ENCODE data around the gene NUP42. TPM values are rescaled to one million over a fixed set of nuclear protein-coding genes. Genes with fewer than 3 reads are reported as not detected.

The NUP42 gene
- total and polyA plus RNA-seq, 10 of the 15 experiments (the other 5 are each of a cell fraction or from before 2014, with no cell fraction given) = 48.6 to 124 (median 74.3) TPM

DNA sequence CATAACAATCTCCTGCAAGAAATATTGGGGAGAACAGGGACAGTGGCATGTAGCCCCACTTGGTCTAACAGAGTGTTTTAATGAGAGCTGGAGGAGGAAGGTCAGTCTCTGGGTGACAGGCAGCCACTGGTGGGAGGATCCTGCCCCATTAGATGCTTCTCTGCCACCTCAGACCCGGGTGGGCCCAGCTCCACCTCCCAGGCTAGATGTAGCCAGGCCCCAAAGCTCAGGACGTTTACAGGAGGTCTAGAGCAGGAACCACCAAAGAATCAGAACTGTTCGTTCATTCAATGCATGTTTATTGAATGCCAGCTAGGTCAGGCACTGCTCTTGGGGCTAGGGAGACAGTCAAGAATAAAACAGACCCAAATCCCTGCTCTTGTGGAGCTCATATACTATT is 36.3 kb downstream of the NUP42 start (continued):
- TF ChIP-seq, protein P1, sequence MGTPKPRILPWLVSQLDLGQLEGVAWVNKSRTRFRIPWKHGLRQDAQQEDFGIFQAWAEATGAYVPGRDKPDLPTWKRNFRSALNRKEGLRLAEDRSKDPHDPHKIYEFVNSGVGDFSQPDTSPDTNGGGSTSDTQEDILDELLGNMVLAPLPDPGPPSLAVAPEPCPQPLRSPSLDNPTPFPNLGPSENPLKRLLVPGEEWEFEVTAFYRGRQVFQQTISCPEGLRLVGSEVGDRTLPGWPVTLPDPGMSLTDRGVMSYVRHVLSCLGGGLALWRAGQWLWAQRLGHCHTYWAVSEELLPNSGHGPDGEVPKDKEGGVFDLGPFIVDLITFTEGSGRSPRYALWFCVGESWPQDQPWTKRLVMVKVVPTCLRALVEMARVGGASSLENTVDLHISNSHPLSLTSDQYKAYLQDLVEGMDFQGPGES (IDR thresholded peaks at IDR 0.05) = no peak

DNA sequence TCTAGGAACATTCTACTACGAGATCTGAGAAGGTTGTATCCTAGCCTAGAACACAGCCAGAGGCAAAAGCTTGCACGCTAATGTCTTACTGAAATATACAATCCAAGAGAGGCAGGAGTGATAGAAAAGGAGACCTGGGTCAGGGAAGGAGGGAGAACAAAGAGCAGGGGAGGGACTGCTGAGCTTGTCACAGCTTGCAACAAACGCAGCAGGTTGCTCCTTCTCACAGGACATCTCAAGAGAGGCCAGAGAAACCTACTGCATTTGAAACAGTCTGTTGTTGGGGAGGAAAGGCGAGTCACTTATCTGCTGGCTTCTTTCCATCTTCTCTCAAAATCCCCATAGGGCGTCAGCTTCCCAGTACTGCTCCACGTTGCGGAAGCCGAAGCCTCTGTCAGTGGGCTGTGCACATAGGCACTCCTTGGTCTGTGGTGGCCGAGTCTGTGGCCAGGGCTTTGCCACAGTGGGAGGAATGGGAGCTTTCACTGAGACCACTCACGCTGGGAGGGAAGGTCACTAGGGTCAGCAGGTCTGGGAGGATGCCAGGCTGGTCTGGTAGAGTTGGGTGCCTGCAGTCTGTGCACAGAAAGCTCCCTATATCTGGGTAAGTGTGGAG is 39.0 kb downstream of the NUP42 start:
- in situ Hi-C loops (cut with MboI) = no loop called here
- no peak overlapping the region for H3K9ac ChIP-seq (ENCODE audit: control insufficient read depth, insufficient read depth, low read length)
- no peaks in the 10 kb centered on the region for H3K36me3 ChIP-seq (ENCODE audit: control insufficient read depth in 2 of 2, insufficient read depth in 2 of 2, low read length in 1 of 2)
- H2AFZ ChIP-seq (ENCODE audit: control insufficient read depth, low read depth, low read length) = no peak overlapping the region
- no peak overlapping the region for H3K4me3 ChIP-seq
- no peak overlapping the region for H3K27ac ChIP-seq (ENCODE audit: control insufficient read depth, insufficient read depth)
- intact Hi-C loops (cut with micrococcal nuclease; ENCODE audit: unreplicated experiment) = no loop called here
- CTCF ChIA-PET = no interaction called here
- H4K20me1 ChIP-seq (ENCODE audit: control insufficient read depth, insufficient read depth) = no peaks in the 10 kb centered on the region
- WGBS (ENCODE audit: insufficient coverage, insufficient replicate concordance, low lambda C conversion rate, missing lambda C conversion rate) = 58% methylated on average over 10 of the region's 10 CpGs
- H3K4me2 ChIP-seq (ENCODE audit: control insufficient read depth, insufficient read depth) = no peak overlapping the region
- no TSS peak for BruUV-seq (replicated peaks)
- POLR2A ChIA-PET = no interaction called here
- H3K4me1 ChIP-seq (ENCODE audit: control insufficient read depth, insufficient read depth, low read length) = no peaks in the 10 kb centered on the region
- SMC1A ChIA-PET (ENCODE audit: uncharacterized antibody, unreplicated experiment) = interaction anchor here (1.2 kb wide), 1 partner anchor 51 kb away, joined by 3 read pairs; no protein-coding TSS in a partner anchor
- no peaks in the 10 kb centered on the region; the same call in 2 of the 3 replicates for H3K9me3 ChIP-seq (replicated peaks; ENCODE audit: control insufficient read depth, insufficient read depth, low read length)
- FAIRE-seq (no peak), DNase-seq (ENCODE audit: low read depth, low spot score) (no peak), ATAC-seq (no peak)
- H3K79me2 ChIP-seq (ENCODE audit: control insufficient read depth, insufficient read depth, low read length) = no peaks in the 10 kb centered on the region
- RAD21 ChIA-PET (ENCODE audit: unreplicated experiment) = interaction anchor here (0.6 kb wide), 1 partner anchor 259 kb away, joined by 3 read pairs; no protein-coding TSS in a partner anchor
- H3K27me3 ChIP-seq (replicated peaks in 1 of 2; ENCODE audit: control insufficient read depth in 2 of 2, insufficient read depth in 2 of 2, low read length in 1 of 2) = peaks cover 0 to 1% of the 10 kb centered on the region in 2 experiments; a peak in 1 of 4 replicates
- TF ChIP-seq FOXM1 (IDR thresholded peaks at IDR 0.05; ENCODE audit: low read depth, low read length) (no peak), PAX5 (IDR thresholded peaks at IDR 0.05; ENCODE audit: borderline replicate concordance, low read depth, low read length) (no peak), RB1 (IDR thresholded peaks at IDR 0.05; ENCODE audit: borderline replicate concordance) (no peak), NFYB (IDR thresholded peaks at IDR 0.05; ENCODE audit: insufficient read depth, low read depth, low read length) (no peak), CHD4 (IDR thresholded peaks at IDR 0.05) (no peak), POU2F2 (IDR thresholded peaks at IDR 0.05; ENCODE audit: borderline replicate concordance, low read depth, low read length) (no peak), SIN3A (IDR thresholded peaks at IDR 0.05; ENCODE audit: low read depth, low read length) (no peak), POLR2A (IDR thresholded peaks at IDR 0.05; ENCODE audit: low read depth, low read length) (no peak)
- TF ChIP-seq, protein P2, sequence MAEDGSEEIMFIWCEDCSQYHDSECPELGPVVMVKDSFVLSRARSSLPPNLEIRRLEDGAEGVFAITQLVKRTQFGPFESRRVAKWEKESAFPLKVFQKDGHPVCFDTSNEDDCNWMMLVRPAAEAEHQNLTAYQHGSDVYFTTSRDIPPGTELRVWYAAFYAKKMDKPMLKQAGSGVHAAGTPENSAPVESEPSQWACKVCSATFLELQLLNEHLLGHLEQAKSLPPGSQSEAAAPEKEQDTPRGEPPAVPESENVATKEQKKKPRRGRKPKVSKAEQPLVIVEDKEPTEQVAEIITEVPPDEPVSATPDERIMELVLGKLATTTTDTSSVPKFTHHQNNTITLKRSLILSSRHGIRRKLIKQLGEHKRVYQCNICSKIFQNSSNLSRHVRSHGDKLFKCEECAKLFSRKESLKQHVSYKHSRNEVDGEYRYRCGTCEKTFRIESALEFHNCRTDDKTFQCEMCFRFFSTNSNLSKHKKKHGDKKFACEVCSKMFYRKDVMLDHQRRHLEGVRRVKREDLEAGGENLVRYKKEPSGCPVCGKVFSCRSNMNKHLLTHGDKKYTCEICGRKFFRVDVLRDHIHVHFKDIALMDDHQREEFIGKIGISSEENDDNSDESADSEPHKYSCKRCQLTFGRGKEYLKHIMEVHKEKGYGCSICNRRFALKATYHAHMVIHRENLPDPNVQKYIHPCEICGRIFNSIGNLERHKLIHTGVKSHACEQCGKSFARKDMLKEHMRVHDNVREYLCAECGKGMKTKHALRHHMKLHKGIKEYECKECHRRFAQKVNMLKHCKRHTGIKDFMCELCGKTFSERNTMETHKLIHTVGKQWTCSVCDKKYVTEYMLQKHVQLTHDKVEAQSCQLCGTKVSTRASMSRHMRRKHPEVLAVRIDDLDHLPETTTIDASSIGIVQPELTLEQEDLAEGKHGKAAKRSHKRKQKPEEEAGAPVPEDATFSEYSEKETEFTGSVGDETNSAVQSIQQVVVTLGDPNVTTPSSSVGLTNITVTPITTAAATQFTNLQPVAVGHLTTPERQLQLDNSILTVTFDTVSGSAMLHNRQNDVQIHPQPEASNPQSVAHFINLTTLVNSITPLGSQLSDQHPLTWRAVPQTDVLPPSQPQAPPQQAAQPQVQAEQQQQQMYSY (CRISPR knock-in tag; IDR thresholded peaks at IDR 0.05) = no peak
- TF ChIP-seq, protein P3, sequence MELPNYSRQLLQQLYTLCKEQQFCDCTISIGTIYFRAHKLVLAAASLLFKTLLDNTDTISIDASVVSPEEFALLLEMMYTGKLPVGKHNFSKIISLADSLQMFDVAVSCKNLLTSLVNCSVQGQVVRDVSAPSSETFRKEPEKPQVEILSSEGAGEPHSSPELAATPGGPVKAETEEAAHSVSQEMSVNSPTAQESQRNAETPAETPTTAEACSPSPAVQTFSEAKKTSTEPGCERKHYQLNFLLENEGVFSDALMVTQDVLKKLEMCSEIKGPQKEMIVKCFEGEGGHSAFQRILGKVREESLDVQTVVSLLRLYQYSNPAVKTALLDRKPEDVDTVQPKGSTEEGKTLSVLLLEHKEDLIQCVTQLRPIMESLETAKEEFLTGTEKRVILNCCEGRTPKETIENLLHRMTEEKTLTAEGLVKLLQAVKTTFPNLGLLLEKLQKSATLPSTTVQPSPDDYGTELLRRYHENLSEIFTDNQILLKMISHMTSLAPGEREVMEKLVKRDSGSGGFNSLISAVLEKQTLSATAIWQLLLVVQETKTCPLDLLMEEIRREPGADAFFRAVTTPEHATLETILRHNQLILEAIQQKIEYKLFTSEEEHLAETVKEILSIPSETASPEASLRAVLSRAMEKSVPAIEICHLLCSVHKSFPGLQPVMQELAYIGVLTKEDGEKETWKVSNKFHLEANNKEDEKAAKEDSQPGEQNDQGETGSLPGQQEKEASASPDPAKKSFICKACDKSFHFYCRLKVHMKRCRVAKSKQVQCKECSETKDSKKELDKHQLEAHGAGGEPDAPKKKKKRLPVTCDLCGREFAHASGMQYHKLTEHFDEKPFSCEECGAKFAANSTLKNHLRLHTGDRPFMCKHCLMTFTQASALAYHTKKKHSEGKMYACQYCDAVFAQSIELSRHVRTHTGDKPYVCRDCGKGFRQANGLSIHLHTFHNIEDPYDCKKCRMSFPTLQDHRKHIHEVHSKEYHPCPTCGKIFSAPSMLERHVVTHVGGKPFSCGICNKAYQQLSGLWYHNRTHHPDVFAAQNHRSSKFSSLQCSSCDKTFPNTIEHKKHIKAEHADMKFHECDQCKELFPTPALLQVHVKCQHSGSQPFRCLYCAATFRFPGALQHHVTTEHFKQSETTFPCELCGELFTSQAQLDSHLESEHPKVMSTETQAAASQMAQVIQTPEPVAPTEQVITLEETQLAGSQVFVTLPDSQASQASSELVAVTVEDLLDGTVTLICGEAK (IDR thresholded peaks at IDR 0.05; ENCODE audit: borderline replicate concordance) = no peak
- TF ChIP-seq, protein P4, sequence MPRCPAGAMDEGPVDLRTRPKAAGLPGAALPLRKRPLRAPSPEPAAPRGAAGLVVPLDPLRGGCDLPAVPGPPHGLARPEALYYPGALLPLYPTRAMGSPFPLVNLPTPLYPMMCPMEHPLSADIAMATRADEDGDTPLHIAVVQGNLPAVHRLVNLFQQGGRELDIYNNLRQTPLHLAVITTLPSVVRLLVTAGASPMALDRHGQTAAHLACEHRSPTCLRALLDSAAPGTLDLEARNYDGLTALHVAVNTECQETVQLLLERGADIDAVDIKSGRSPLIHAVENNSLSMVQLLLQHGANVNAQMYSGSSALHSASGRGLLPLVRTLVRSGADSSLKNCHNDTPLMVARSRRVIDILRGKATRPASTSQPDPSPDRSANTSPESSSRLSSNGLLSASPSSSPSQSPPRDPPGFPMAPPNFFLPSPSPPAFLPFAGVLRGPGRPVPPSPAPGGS (IDR thresholded peaks at IDR 0.05; ENCODE audit: borderline replicate concordance, insufficient read depth, low read depth, low read length, poor library complexity, severe bottlenecking) = no peak
